Measurements from ENCODE around the gene PDE3B. TPM values are rescaled to one million over a fixed set of nuclear protein-coding genes. Genes with fewer than 3 reads are reported as not detected.
"Not testable (repeated sequence)": the region's sequence is repeated elsewhere in the genome, so short reads cannot be mapped to it uniquely, and the experiment has no call there.

The PDE3B gene
- total RNA-seq, 1 donor from 2014 or later: 3.1 TPM

GRCh38 chr11:14676068-14676467 is 32.5 kb downstream of the PDE3B start:
- Histone ChIP-seq H3K36me3 (ENCODE audit: control insufficient read depth, insufficient read depth, low read length) (no peaks in the 10 kb centered on the region), H3K27me3 (ENCODE audit: control insufficient read depth, insufficient read depth, low read length) (no peaks in the 10 kb centered on the region), H3K4me3 (ENCODE audit: low read depth, low read length) (no peak overlapping the region)
- DNase-seq (ENCODE audit: low read depth): no peak
- TF ChIP-seq, protein P1, sequence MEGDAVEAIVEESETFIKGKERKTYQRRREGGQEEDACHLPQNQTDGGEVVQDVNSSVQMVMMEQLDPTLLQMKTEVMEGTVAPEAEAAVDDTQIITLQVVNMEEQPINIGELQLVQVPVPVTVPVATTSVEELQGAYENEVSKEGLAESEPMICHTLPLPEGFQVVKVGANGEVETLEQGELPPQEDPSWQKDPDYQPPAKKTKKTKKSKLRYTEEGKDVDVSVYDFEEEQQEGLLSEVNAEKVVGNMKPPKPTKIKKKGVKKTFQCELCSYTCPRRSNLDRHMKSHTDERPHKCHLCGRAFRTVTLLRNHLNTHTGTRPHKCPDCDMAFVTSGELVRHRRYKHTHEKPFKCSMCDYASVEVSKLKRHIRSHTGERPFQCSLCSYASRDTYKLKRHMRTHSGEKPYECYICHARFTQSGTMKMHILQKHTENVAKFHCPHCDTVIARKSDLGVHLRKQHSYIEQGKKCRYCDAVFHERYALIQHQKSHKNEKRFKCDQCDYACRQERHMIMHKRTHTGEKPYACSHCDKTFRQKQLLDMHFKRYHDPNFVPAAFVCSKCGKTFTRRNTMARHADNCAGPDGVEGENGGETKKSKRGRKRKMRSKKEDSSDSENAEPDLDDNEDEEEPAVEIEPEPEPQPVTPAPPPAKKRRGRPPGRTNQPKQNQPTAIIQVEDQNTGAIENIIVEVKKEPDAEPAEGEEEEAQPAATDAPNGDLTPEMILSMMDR (IDR thresholded peaks at IDR 0.05; ENCODE audit: insufficient read depth, low read length, poor library complexity, severe bottlenecking): no peak

DNA sequence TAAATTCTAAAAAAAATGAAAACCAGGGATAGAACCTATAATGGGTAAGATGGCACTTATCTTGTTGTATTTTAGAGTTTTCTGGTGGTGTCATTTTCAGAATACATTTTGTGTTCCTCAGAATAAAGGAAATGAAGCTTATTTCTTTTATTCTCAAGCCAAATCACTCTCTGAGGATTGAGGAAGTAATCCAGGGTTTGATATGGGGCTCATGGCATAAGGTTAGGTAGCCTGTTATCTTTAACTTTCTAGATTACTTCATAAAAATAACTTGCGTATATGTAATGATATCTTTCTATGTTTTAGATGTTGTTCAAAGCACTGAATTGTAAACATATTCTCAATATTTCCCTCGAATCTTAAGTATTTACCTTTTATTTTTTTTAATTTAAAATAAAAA is 33.5 kb downstream of the PDE3B start:
- no peak overlapping the region for H3K4me3 ChIP-seq (ENCODE audit: low read depth, low read length)
- TF ChIP-seq, protein P1 (IDR thresholded peaks at IDR 0.05; ENCODE audit: insufficient read depth, low read length, poor library complexity, severe bottlenecking): no peak
- no peaks in the 10 kb centered on the region for H3K27me3 ChIP-seq (ENCODE audit: control insufficient read depth, insufficient read depth, low read length)
- no peak for DNase-seq (ENCODE audit: low read depth)
- H3K36me3 ChIP-seq (ENCODE audit: control insufficient read depth, insufficient read depth, low read length): no peaks in the 10 kb centered on the region

- TF ChIP-seq, protein P1 (IDR thresholded peaks at IDR 0.05; ENCODE audit: insufficient read depth, low read length, poor library complexity, severe bottlenecking): no peak
- H3K36me3 ChIP-seq (ENCODE audit: control insufficient read depth, insufficient read depth, low read length): no peaks in the 10 kb centered on the region
- H3K27me3 ChIP-seq (ENCODE audit: control insufficient read depth, insufficient read depth, low read length): no peaks in the 10 kb centered on the region
These were observed 34.7 kb downstream of the PDE3B start for GRCh38 chr11:14678350-14678749.

DNA sequence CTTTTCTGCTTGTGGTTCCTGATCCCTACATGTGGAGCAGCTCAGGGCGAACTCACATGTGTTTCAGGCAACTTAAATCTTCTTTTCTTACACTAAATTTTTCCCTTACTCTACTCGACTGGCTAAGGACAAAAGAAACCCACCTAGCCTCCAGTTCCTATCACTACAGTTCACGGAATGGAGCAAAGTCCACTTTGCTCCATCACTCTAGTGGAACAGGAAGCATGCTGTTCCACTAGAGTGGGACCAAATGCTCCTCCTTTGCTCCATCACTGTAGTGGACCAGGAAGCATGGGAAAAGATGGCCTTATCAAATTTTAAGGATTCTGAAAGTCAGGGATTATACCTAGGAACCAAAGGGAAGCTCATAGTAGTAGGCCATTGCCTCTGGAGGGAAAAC is 36.1 kb downstream of the PDE3B start:
- Histone ChIP-seq H3K4me3 (ENCODE audit: low read depth, low read length) (no peak overlapping the region), H3K36me3 (ENCODE audit: control insufficient read depth, insufficient read depth, low read length) (no peaks in the 10 kb centered on the region), H3K27me3 (ENCODE audit: control insufficient read depth, insufficient read depth, low read length) (no peaks in the 10 kb centered on the region)
- TF ChIP-seq, protein P1 (IDR thresholded peaks at IDR 0.05; ENCODE audit: insufficient read depth, low read length, poor library complexity, severe bottlenecking): no peak
- no peak for DNase-seq (ENCODE audit: low read depth)

More at GRCh38 chr11:14678350-14678749, 34.7 kb downstream of the PDE3B start:
- H3K4me3 ChIP-seq (ENCODE audit: low read depth, low read length): no peak overlapping the region
- no peak for DNase-seq (ENCODE audit: low read depth)

GRCh38 chr11:14684234-14684915 is 40.8 kb downstream of the PDE3B start:
- not testable (repeated sequence) for DNase-seq (ENCODE audit: low read depth); H3K36me3 ChIP-seq (ENCODE audit: control insufficient read depth, insufficient read depth, low read length)

DNA sequence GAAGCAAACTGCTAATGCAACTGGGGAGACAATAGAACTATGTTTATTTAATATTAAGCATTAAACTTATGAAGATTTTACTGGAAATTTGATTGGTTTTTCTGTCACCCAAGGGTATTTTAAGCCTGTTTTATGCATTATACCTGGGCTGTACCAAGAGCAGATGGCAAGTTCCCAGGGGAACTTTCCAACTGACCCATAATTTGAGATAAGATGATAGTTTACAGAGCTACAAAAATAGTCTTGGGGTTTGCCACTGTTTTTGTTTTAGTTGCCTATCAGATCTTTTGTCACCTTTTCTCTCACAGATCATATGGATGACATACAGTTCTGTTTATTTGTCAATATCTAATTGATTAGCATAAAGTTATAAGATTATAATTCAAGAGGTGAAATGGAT is 43.9 kb downstream of the PDE3B start:
- Histone ChIP-seq H3K27me3 (ENCODE audit: control insufficient read depth, insufficient read depth, low read length) (no peaks in the 10 kb centered on the region), H3K4me3 (ENCODE audit: low read depth, low read length) (no peak overlapping the region), H3K36me3 (ENCODE audit: control insufficient read depth, insufficient read depth, low read length) (no peaks in the 10 kb centered on the region)
- TF ChIP-seq, protein P1 (IDR thresholded peaks at IDR 0.05; ENCODE audit: insufficient read depth, low read length, poor library complexity, severe bottlenecking): no peak
- no peak for DNase-seq (ENCODE audit: low read depth)

More at GRCh38 chr11:14684234-14684915, 40.8 kb downstream of the PDE3B start:
- not testable (repeated sequence) for H3K4me3 ChIP-seq (ENCODE audit: low read depth, low read length); H3K27me3 ChIP-seq (ENCODE audit: control insufficient read depth, insufficient read depth, low read length)
